OCI-LY1 (cell line): ENCODE results near the gene SLC43A1.

Source experiments
- H2AFZ ChIP-seq: fragments of 200-600 bp; sonication (generic), shearing (Covaris generic); 2 replicates; pipeline ENCODE4 v1.6.0; 2014; ENCODE audit warnings: antibody characterized with exemption, mild to moderate bottlenecking, low read length
- H3F3A ChIP-seq: fragments of 200-600 bp; sonication (generic), shearing (Covaris generic); 2 replicates; pipeline ENCODE4 v1.6.0; 2014; ENCODE audit warnings: mild to moderate bottlenecking, antibody characterized with exemption, low read length, moderate library complexity; ENCODE audit not compliant: insufficient read depth
- H3K27ac ChIP-seq: fragments of 200-600 bp; sonication (generic); 2 replicates; pipeline ENCODE4 v1.5.1; 2014; ENCODE audit warnings: low read length, mixed run types, mild to moderate bottlenecking, low read depth; ENCODE audit not compliant: poor library complexity, severe bottlenecking
- H3K27me3 ChIP-seq: fragments of 200-600 bp; sonication (generic); 2 replicates; pipeline ENCODE4 v1.6.0; 2014; ENCODE audit warnings: antibody characterized with exemption, mild to moderate bottlenecking, low read length, moderate library complexity; ENCODE audit not compliant: insufficient read depth
- H3K36me3 ChIP-seq: fragments of 200-600 bp; sonication (generic); 2 replicates; pipeline ENCODE4 v1.6.1; 2014; ENCODE audit warnings: mild to moderate bottlenecking, antibody characterized with exemption, low read length, moderate library complexity, mixed read lengths; ENCODE audit not compliant: insufficient read depth
- H3K4me1 ChIP-seq: fragments of 200-600 bp; sonication (generic); 2 replicates; pipeline ENCODE4 v1.5.1; 2014; ENCODE audit warnings: mild to moderate bottlenecking, low read length, moderate library complexity; ENCODE audit not compliant: insufficient read depth, severe bottlenecking
- H3K4me2 ChIP-seq: fragments of 200-600 bp; sonication (generic), shearing (Covaris generic); 2 replicates; pipeline ENCODE4 v1.6.1; 2014; ENCODE audit warnings: low read length
- H3K4me3 ChIP-seq: fragments of 200-600 bp; sonication (generic); 2 replicates; pipeline ENCODE4 v1.5.1; 2014; ENCODE audit warnings: low read length, low read depth, mild to moderate bottlenecking, mixed read lengths; ENCODE audit not compliant: poor library complexity, severe bottlenecking
- H3K79me2 ChIP-seq: fragments of 200-600 bp; shearing (Covaris generic); 2 replicates; pipeline ENCODE4 v1.6.1; 2016; ENCODE audit warnings: mixed run types, low read length, mixed read lengths; ENCODE audit not compliant: insufficient read depth
- H3K9ac ChIP-seq: fragments of 200-600 bp; sonication (generic), shearing (Covaris generic); 2 replicates; pipeline ENCODE4 v1.6.1; 2014; ENCODE audit warnings: mild to moderate bottlenecking, low read length, mixed read lengths
- H3K9me2 ChIP-seq: fragments of 200-600 bp; sonication (generic), shearing (Covaris generic); 2 replicates; pipeline ENCODE4 v1.6.1; 2014; ENCODE audit warnings: low read depth, mild to moderate bottlenecking, low read length, mixed read lengths
- H3K9me3 ChIP-seq: fragments of 200-600 bp; shearing (Covaris generic); 2 replicates; pipeline ENCODE4 v1.6.1; 2014; ENCODE audit warnings: low read length, mixed read lengths
- H4K20me1 ChIP-seq: fragments of 200-600 bp; sonication (generic), shearing (Covaris generic); 2 replicates; pipeline ENCODE4 v1.6.0; 2016; ENCODE audit warnings: mild to moderate bottlenecking, low read length; ENCODE audit not compliant: insufficient read depth
- CTCF ChIP-seq: fragments of 200-600 bp; sonication (generic), shearing (Covaris generic); IDR thresholded peaks from 2 replicates; pipeline ENCODE4 v1.5.1; 2017; ENCODE audit warnings: mild to moderate bottlenecking, antibody characterized with exemption, low read length, moderate library complexity, mixed read lengths
- EZH2 ChIP-seq: fragments of 200-600 bp; sonication (generic), shearing (Covaris generic); IDR thresholded peaks from 2 replicates; pipeline ENCODE4 v1.8.0; 2017; ENCODE audit warnings: borderline replicate concordance, mixed run types, mild to moderate bottlenecking, antibody characterized with exemption, low read length, moderate library complexity, mixed read lengths

SLC43A1 gene

GRCh38 chr11:57469268-57469667 is 46.2 kb downstream of the SLC43A1 start:
- Histone ChIP-seq H3K9me3 (no peaks in the 10 kb centered on the region), H3K9me2 (no peaks in the 10 kb centered on the region), H3K4me3 (no peak overlapping the region), H3K27ac (no peak overlapping the region), H3K27me3 (peaks cover 4% of the 10 kb centered on the region), H4K20me1 (no peaks in the 10 kb centered on the region), H3F3A (no peaks in the 10 kb centered on the region), H2AFZ (no peak overlapping the region), H3K4me2 (no peak overlapping the region), H3K36me3 (no peaks in the 10 kb centered on the region), H3K79me2 (no peaks in the 10 kb centered on the region), H3K4me1 (no peaks in the 10 kb centered on the region), H3K9ac (no peak overlapping the region)
- TF ChIP-seq CTCF (no peak), EZH2 (no peak)

- Histone ChIP-seq H3F3A (no peaks in the 10 kb centered on the region), H3K27ac (no peak overlapping the region), H3K9me3 (no peaks in the 10 kb centered on the region), H3K4me2 (no peak overlapping the region), H3K27me3 (peaks cover 4% of the 10 kb centered on the region), H3K9ac (no peak overlapping the region), H3K9me2 (no peaks in the 10 kb centered on the region), H3K4me1 (no peaks in the 10 kb centered on the region), H2AFZ (no peak overlapping the region), H4K20me1 (no peaks in the 10 kb centered on the region), H3K4me3 (no peak overlapping the region), H3K79me2 (no peaks in the 10 kb centered on the region), H3K36me3 (no peaks in the 10 kb centered on the region)
- TF ChIP-seq EZH2 (no peak), CTCF (no peak)
Observed at GRCh38 chr11:57468276-57468675, 47.2 kb downstream of the SLC43A1 start.

- H3K4me3 ChIP-seq: no peak overlapping the region
- no peaks in the 10 kb centered on the region for H3K9me3 ChIP-seq
- H3K36me3 ChIP-seq: no peaks in the 10 kb centered on the region
- H3F3A ChIP-seq: no peaks in the 10 kb centered on the region
- no peaks in the 10 kb centered on the region for H3K4me1 ChIP-seq
- H3K4me2 ChIP-seq: no peak overlapping the region
- no peaks in the 10 kb centered on the region for H4K20me1 ChIP-seq
- peaks cover 4% of the 10 kb centered on the region for H3K27me3 ChIP-seq
- no peak overlapping the region for H3K27ac ChIP-seq
- no peak overlapping the region for H3K9ac ChIP-seq
- TF ChIP-seq EZH2 (no peak), CTCF (no peak)
- H2AFZ ChIP-seq: no peak overlapping the region
- H3K9me2 ChIP-seq: no peaks in the 10 kb centered on the region
- H3K79me2 ChIP-seq: no peaks in the 10 kb centered on the region
Observed at GRCh38 chr11:57467508-57468157, 47.9 kb downstream of the SLC43A1 start.
